ENCODE measurements around the gene DUSP2. TPM values are rescaled to one million over a fixed set of nuclear protein-coding genes. Genes with fewer than 3 reads are reported as not detected.

Gene DUSP2
- total RNA-seq, 1 experiment from 2014 or later: 1.4 TPM

GRCh38 chr2:96180002-96180401 lies 34.8 kb upstream of the DUSP2 start:
- Histone ChIP-seq H3K9me3 (ENCODE audit: low read depth, low read length, poor library complexity, severe bottlenecking) (no peaks in the 10 kb centered on the region), H3K4me1 (ENCODE audit: insufficient read depth, low read length, poor library complexity, severe bottlenecking) (no peaks in the 10 kb centered on the region), H3K27ac (ENCODE audit: low read depth, low read length, poor library complexity, severe bottlenecking) (no peak overlapping the region), H3K27me3 (replicated peaks; ENCODE audit: insufficient read depth, low read depth, low read length, poor library complexity) (no peaks in the 10 kb centered on the region), H3K36me3 (ENCODE audit: insufficient read depth, low read length, poor library complexity, severe bottlenecking) (peaks cover 8% of the 10 kb centered on the region), H3K4me3 (ENCODE audit: low read depth, low read length, poor library complexity, severe bottlenecking) (no peak overlapping the region)
- no TSS peak for BruUV-seq (replicated peaks)
- TF ChIP-seq CTCF (conservative IDR thresholded peaks at IDR 0.05; ENCODE audit: low read depth, low read length): no peak
- no peak for TF ChIP-seq EZH2 (IDR thresholded peaks at IDR 0.05; ENCODE audit: borderline replicate concordance, low read depth, low read length, poor library complexity, severe bottlenecking)
- CTCF ChIA-PET: no interaction called here
- intact Hi-C loops (cut with micrococcal nuclease; ENCODE audit: unreplicated experiment): no loop called here
- POLR2A ChIA-PET (ENCODE audit: low non-redundant PET): no interaction called here
- DNase-seq (ENCODE audit: low spot score): no peak

DNA sequence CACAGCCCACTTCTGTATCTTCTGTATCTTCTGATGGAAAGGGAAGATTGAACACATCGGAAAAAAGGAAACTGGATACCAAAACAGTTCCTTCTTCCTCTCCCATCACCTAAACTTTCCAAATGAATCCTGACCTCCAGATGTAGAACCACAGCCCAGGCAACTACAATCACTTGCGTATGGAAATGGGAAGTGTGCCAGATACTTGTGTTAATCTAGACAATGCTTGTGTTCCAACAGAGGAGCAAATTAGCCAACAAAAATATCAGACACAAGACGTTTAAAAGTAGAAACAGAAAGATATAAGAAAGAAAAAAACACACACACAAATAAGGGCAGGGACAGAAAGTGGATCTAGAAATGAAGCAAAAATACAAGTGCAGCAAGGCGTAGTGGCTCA lies 31.4 kb upstream of the DUSP2 start:
- POLR2A ChIA-PET (ENCODE audit: low non-redundant PET): no interaction called here
- no peak for DNase-seq (ENCODE audit: low spot score)
- intact Hi-C loops (cut with micrococcal nuclease; ENCODE audit: unreplicated experiment): loop anchor here (10.0 kb wide), 1 partner anchor 62 kb away; the partner anchor contains the start of gene ADRA2B
- no peaks in the 10 kb centered on the region for H3K36me3 ChIP-seq (ENCODE audit: insufficient read depth, low read length, poor library complexity, severe bottlenecking)
- BruUV-seq (replicated peaks): no TSS peak
- no peaks in the 10 kb centered on the region for H3K9me3 ChIP-seq (ENCODE audit: low read depth, low read length, poor library complexity, severe bottlenecking)
- no peaks in the 10 kb centered on the region for H3K4me1 ChIP-seq (ENCODE audit: insufficient read depth, low read length, poor library complexity, severe bottlenecking)
- CTCF ChIA-PET: no interaction called here
- no peak overlapping the region for H3K27ac ChIP-seq (ENCODE audit: low read depth, low read length, poor library complexity, severe bottlenecking)
- TF ChIP-seq EZH2 (IDR thresholded peaks at IDR 0.05; ENCODE audit: borderline replicate concordance, low read depth, low read length, poor library complexity, severe bottlenecking) (no peak), CTCF (conservative IDR thresholded peaks at IDR 0.05; ENCODE audit: low read depth, low read length) (no peak)
- H3K4me3 ChIP-seq (ENCODE audit: low read depth, low read length, poor library complexity, severe bottlenecking): no peak overlapping the region
- H3K27me3 ChIP-seq (replicated peaks; ENCODE audit: insufficient read depth, low read depth, low read length, poor library complexity): no peaks in the 10 kb centered on the region

DNA sequence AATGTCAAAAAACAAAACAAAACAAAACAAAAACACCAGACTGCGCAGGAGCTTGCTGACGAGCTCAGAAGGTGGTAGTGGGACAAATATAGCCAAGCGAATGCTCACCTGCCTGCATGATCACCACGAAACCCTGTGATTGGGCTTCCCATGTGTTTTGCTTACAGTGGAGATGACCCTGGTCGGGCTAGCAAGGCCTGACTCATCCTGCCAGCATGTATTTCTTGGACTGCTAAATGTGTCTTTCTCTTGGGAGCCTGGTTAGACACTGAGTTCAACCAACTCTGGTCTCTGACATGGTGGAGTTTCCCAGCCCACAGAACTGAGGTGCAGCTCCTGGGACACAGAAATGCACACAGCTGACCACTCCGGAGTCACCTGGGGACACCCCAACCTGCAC lies 30.7 kb upstream of the DUSP2 start:
- intact Hi-C loops (cut with micrococcal nuclease; ENCODE audit: unreplicated experiment): loop anchor here (2.0 to 10.0 kb wide), 2 partner anchors 61 to 183 kb away; partner anchors contain the start of gene ADRA2B
- Histone ChIP-seq H3K27me3 (replicated peaks; ENCODE audit: insufficient read depth, low read depth, low read length, poor library complexity) (no peaks in the 10 kb centered on the region), H3K4me1 (ENCODE audit: insufficient read depth, low read length, poor library complexity, severe bottlenecking) (no peaks in the 10 kb centered on the region), H3K36me3 (ENCODE audit: insufficient read depth, low read length, poor library complexity, severe bottlenecking) (no peaks in the 10 kb centered on the region), H3K9me3 (ENCODE audit: low read depth, low read length, poor library complexity, severe bottlenecking) (no peaks in the 10 kb centered on the region), H3K4me3 (ENCODE audit: low read depth, low read length, poor library complexity, severe bottlenecking) (no peak overlapping the region), H3K27ac (ENCODE audit: low read depth, low read length, poor library complexity, severe bottlenecking) (no peak overlapping the region)
- CTCF ChIA-PET: no interaction called here
- no TSS peak for BruUV-seq (replicated peaks)
- TF ChIP-seq EZH2 (IDR thresholded peaks at IDR 0.05; ENCODE audit: borderline replicate concordance, low read depth, low read length, poor library complexity, severe bottlenecking) (no peak), CTCF (conservative IDR thresholded peaks at IDR 0.05; ENCODE audit: low read depth, low read length) (no peak)
- POLR2A ChIA-PET (ENCODE audit: low non-redundant PET): no interaction called here
- DNase-seq (ENCODE audit: low spot score): no peak
